HG03103 (cell line): ENCODE measurements around the gene TP53BP2.

ENCODE experiments used
- ATAC-seq: cut with Tn5 transposase; IDR thresholded peaks from one replicate; pipeline ENCODE4 v1.9.1; 2021; ENCODE audit warnings: low read depth; ENCODE audit not compliant: unreplicated experiment

Gene TP53BP2

GRCh38 chr1:223771814-223772770 is 73.7 kb downstream of the TP53BP2 start:
- no peak for ATAC-seq

GRCh38 chr1:223771469-223771813 is 74.3 kb downstream of the TP53BP2 start:
- ATAC-seq, result no peak

- no peak for ATAC-seq
Measured at GRCh38 chr1:223770621-223771315, 75.0 kb downstream of the TP53BP2 start.

- ATAC-seq, result no peak
Measured at GRCh38 chr1:223765719-223766340, 79.9 kb downstream of the TP53BP2 start.

- no peak for ATAC-seq
Measured at GRCh38 chr1:223765036-223765718, 80.6 kb downstream of the TP53BP2 start.

- ATAC-seq, result no peak
Measured at GRCh38 chr1:223763881-223764280, 81.9 kb downstream of the TP53BP2 start.

GRCh38 chr1:223763251-223763650 is 82.5 kb downstream of the TP53BP2 start:
- ATAC-seq, result no peak

- no peak for ATAC-seq
Measured at GRCh38 chr1:223761411-223761810, 84.3 kb downstream of the TP53BP2 start.

- no peak for ATAC-seq
Measured at GRCh38 chr1:223760833-223761232, 84.9 kb downstream of the TP53BP2 start.

- no peak for ATAC-seq
Measured at GRCh38 chr1:223759273-223759672, 86.5 kb downstream of the TP53BP2 start.

- ATAC-seq, result no peak
Measured at GRCh38 chr1:223758734-223759133, 87.0 kb downstream of the TP53BP2 start.

GRCh38 chr1:223756806-223757700 is 88.7 kb downstream of the TP53BP2 start:
- no peak for ATAC-seq

GRCh38 chr1:223755992-223756775 is 89.6 kb downstream of the TP53BP2 start:
- ATAC-seq, result no peak

GRCh38 chr1:223755432-223755792 is 90.3 kb downstream of the TP53BP2 start:
- no peak for ATAC-seq

- ATAC-seq, result no peak
Measured at GRCh38 chr1:223754681-223755431, 90.9 kb downstream of the TP53BP2 start.

GRCh38 chr1:223752721-223753515 is 92.8 kb downstream of the TP53BP2 start:
- no peak for ATAC-seq

- no peak for ATAC-seq
Measured at GRCh38 chr1:223751696-223752095, 94.1 kb downstream of the TP53BP2 start.
